ENCODE results near the gene SF3A2. TPM values are rescaled to one million over a fixed set of nuclear protein-coding genes. Genes with fewer than 3 reads are reported as not detected.
A peak's percentile ranks its signal among the peaks of the same experiment; 100 is the strongest.

The SF3A2 gene
- total RNA-seq, 1 experiment from 2014 or later = 18.9 TPM

GRCh38 chr19:2291185-2291751 lies 54.6 kb downstream of the SF3A2 start:
- DNase-seq (ENCODE audit: low read depth) = no peak

- peak; percentile 94 for DNase-seq (ENCODE audit: low read depth)
Measured at GRCh38 chr19:2294687-2295335, 58.2 kb downstream of the SF3A2 start.

- DNase-seq (ENCODE audit: low read depth) = no peak
Measured at GRCh38 chr19:2296141-2296540, 59.5 kb downstream of the SF3A2 start.

Other genes starting within 250 kb of the SF3A2 start
- 37.0 and 42.1 TPM in 2 replicates for gene BTBD2, start 221.1 kb upstream of the SF3A2 start, total RNA-seq (2014; rRNA removed; shearing (Covaris generic))
- 52.0 and 54.4 TPM in 2 replicates for gene MKNK2, start 185.6 kb upstream of the SF3A2 start, total RNA-seq (2014; rRNA removed; shearing (Covaris generic))
- 24.2 and 26.6 TPM in 2 replicates for gene MOB3A, start 140.5 kb upstream of the SF3A2 start, total RNA-seq (2014; rRNA removed; shearing (Covaris generic))
- 1.4 and 2.2 TPM in 2 replicates for gene IZUMO4, start 139.9 kb upstream of the SF3A2 start, total RNA-seq (2014; rRNA removed; shearing (Covaris generic))
- gene AP3D1, start 85.3 kb upstream of the SF3A2 start, total RNA-seq (2014; rRNA removed; shearing (Covaris generic)) = 49.6 and 50.0 TPM in 2 replicates
- 3.6 and 5.6 TPM in 2 replicates for gene DOT1L, start 72.9 kb upstream of the SF3A2 start, total RNA-seq (2014; rRNA removed; shearing (Covaris generic))
- 60.0 and 71.2 TPM in 2 replicates for gene PLEKHJ1, start 495 bp upstream of the SF3A2 start, total RNA-seq (2014; rRNA removed; shearing (Covaris generic))
- 0.48 TPM in 1 of 2 replicates, not detected in the other for gene AMH, start 12.5 kb downstream of the SF3A2 start, total RNA-seq (2014; rRNA removed; shearing (Covaris generic))
- not detected in 2 replicates for gene JSRP1, start 19.6 kb downstream of the SF3A2 start, total RNA-seq (2014; rRNA removed; shearing (Covaris generic))
- gene PEAK3, start 45.4 kb downstream of the SF3A2 start, total RNA-seq (2014; rRNA removed; shearing (Covaris generic)) = 0.20 and 0.24 TPM in 2 replicates
- gene LINGO3, start 71.3 kb downstream of the SF3A2 start, total RNA-seq (2014; rRNA removed; shearing (Covaris generic)) = 0.10 TPM in 1 of 2 replicates, not detected in the other
- gene LSM7, start 91.8 kb downstream of the SF3A2 start, total RNA-seq (2014; rRNA removed; shearing (Covaris generic)) = 343 and 390 TPM in 2 replicates
- gene SPPL2B, start 91.9 kb downstream of the SF3A2 start, total RNA-seq (2014; rRNA removed; shearing (Covaris generic)) = 12.1 and 15.1 TPM in 2 replicates
- gene TMPRSS9, start 123.4 kb downstream of the SF3A2 start, total RNA-seq (2014; rRNA removed; shearing (Covaris generic)) = 0.10 TPM in 1 of 2 replicates, not detected in the other
- 47.9 and 71.4 TPM in 2 replicates for gene TIMM13, start 190.8 kb downstream of the SF3A2 start, total RNA-seq (2014; rRNA removed; shearing (Covaris generic))
- 63.8 and 108 TPM in 2 replicates for gene LMNB2, start 220.1 kb downstream of the SF3A2 start, total RNA-seq (2014; rRNA removed; shearing (Covaris generic))
- gene GADD45B, start 239.3 kb downstream of the SF3A2 start, total RNA-seq (2014; rRNA removed; shearing (Covaris generic)) = 23.5 and 28.4 TPM in 2 replicates

Data from RPMI7951 (cell line).